GM06990 (cell line): ENCODE measurements around the gene AHRR.

Experiments used
- DNase-seq: peaks from one replicate; pipeline ENCODE4 v3.0.0-alpha.2; 2011; ENCODE audit not compliant: insufficient read length; ENCODE audit errors: extremely low read depth
- H3K27me3 ChIP-seq: replicated peaks from 2 replicates; pipeline ENCODE4 v1.6.0; 2011; ENCODE audit warnings: low read length; ENCODE audit not compliant: control insufficient read depth, insufficient read depth
- H3K36me3 ChIP-seq: 2 replicates; pipeline ENCODE4 v1.5.1; 2011; ENCODE audit warnings: low read length; ENCODE audit not compliant: control insufficient read depth, insufficient read depth
- H3K4me3 ChIP-seq: replicated peaks from 2 replicates; pipeline ENCODE4 v1.5.1; 2011; ENCODE audit warnings: low read depth, mild to moderate bottlenecking, control low read depth, low read length
- CTCF ChIP-seq: IDR thresholded peaks from 2 replicates; pipeline ENCODE4 v1.5.1; 2011; ENCODE audit warnings: low read length, control low read depth, mild to moderate bottlenecking, inconsistent platforms; ENCODE audit not compliant: insufficient read depth, poor library complexity, severe bottlenecking

The AHRR gene

DNA sequence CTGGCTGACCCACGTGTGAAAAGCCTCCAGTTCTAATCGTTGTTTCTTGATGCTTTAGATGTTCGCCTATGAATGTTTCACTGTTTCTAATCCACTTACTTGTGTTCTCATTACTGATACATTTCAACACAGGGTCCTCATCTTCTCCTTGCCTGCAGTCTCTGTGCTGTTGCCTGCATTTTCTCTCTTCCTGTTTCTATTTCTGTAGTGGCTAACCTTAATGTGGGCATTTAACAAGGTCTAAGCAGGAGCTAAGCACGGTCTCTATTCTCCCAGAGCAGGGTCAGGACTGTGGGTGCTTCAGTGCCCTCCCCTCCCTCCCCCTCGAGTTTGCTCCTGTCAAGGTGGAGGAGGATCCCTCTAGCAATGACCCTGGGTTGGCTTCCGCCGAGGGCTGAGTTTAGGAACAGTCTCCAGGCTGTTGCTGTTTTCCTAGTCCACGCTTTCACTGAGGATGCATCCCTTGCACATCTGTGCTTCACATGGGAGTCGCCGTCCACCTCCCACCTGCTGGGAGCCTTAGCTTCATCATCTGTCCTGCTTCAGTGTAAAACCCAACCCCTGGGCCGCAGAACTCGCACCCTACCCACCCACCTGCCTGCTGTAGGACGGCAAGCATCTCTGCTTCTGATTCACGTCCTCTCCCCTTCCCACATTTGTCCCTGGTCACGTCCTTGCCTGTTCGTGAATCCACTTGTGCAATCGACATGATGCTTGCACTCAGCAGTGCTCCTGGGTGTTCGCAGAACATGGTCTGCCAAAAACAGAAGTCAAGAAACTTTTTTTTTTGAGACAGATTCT is 119.1 kb downstream of the AHRR start:
- DNase-seq: no peak
- no peak overlapping the region for H3K4me3 ChIP-seq
- TF ChIP-seq CTCF: no peak
- no peaks in the 10 kb centered on the region for H3K27me3 ChIP-seq
- H3K36me3 ChIP-seq: peaks cover 8% of the 10 kb centered on the region

DNA sequence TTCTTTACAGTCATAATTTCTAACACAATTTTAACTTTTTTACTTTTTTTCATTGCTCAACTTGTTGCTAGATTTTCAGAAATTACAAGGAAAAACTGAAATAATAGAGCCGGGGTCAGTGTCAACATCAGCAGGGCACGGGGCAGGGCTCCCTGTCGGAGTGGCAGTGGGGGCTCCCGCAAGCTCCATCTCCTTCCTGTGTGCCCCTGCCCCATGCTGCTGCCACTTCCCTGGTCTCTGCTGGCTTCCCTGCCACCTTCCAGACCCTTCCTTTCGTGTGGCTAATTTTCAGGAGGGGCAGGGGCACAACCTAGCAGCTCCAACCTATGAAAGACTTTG is 120.5 kb downstream of the AHRR start:
- peaks cover 8% of the 10 kb centered on the region for H3K36me3 ChIP-seq
- H3K4me3 ChIP-seq: peak overlapping the region; percentile 99
- DNase-seq: no peak
- no peak for TF ChIP-seq CTCF
- no peaks in the 10 kb centered on the region for H3K27me3 ChIP-seq

DNA sequence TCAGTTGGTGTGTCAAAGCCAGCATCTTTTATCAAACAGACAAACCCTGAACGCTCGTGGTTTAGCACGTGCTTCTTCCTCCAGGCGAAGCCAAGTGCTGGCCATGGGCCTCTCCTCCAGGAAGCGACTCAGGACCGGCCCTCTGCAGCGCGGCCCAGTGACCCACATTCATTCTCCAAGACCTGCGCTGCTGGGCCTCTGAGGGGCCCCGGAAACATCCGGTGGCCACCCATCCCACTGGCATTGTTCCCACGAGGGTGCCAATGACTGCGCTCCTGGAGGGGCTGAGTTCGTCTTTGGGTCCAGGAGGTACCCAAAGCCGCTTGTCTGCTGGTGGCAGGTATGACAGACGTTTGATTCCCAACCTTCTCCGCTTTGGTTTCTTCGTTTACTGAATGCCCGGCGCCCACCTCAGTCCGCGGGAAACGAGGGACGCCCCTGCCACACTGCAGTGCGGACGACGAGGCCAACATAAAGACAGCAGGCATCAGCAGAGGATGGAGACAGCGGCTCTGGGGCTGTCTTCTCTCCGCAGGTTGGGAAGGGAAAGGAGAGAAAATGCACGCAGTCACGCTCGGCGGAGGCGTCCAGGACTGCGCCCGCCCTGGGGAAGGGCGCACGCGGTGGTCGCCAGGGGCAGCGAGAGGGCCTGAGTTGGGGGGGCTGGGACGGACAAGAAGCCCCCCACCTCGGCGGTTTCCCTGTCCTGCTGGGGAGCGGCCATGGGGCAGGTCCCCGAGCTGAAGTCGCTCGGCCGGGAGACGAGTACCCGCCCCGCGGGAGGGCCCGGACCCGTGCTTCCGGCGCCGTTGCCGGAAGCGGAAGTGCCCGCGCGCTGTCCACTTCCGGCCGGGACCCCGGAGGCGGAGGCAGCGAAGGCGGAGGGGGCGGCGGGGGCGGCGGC is 121.1 kb downstream of the AHRR start, which contains the start of gene EXOC3:
Gene EXOC3 (plus strand): TSS at position 842 of the 904 bp plus-strand sequence. CDS start 3,030 bp downstream, outside the sequence.
- peaks cover 12% of the 10 kb centered on the region for H3K36me3 ChIP-seq
- H3K27me3 ChIP-seq: no peaks in the 10 kb centered on the region
- no peak for TF ChIP-seq CTCF
- peak within 1 kb of the TSS; percentile 99 for H3K4me3 ChIP-seq
- peak; percentile 85 for DNase-seq

- no peak for DNase-seq
- Histone ChIP-seq H3K27me3 (no peaks in the 10 kb centered on the region), H3K4me3 (peak overlapping the region; percentile 99), H3K36me3 (peaks cover 19% of the 10 kb centered on the region)
- no peak for TF ChIP-seq CTCF
Observed at GRCh38 chr5:443239-444151, 122.0 kb downstream of the AHRR start.

DNA sequence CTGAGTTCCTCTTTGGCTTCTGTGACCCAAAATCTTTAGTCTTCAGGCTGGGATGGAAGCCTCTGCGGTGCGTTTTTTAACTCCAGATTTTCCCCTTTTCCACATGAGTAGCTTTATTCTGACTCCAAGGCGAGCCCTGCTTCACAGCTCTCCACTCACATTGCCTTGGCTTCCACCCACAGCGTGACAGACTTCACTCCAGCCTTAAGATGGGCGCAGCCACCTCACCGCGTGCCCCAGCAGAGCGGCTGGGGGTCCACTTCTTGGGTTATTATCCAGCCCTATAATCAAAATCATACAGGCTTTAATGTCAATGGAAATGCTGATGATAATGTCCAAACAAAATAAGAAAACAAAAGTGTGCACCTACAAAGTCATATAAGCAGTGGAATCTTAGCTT is 122.7 kb downstream of the AHRR start:
- TF ChIP-seq CTCF: no peak
- no peak for DNase-seq
- peaks cover 22% of the 10 kb centered on the region for H3K36me3 ChIP-seq
- H3K4me3 ChIP-seq: peak overlapping the region; percentile 99
- no peaks in the 10 kb centered on the region for H3K27me3 ChIP-seq
